Kidney glomerular epithelial cell (primary cell): ENCODE measurements around the gene PADI4.

Experiments
- DNase-seq: peaks from one replicate; lab custom pipeline; 2025; lab: John Stamatoyannopoulos, UW

Gene PADI4

GRCh38 chr1:17350083-17350482 is 42.1 kb downstream of the PADI4 start:
- no peak for DNase-seq

GRCh38 chr1:17350928-17351446 is 43.0 kb downstream of the PADI4 start:
- no peak for DNase-seq

- no peak for DNase-seq
Observed at GRCh38 chr1:17351598-17352324, 43.8 kb downstream of the PADI4 start.

- no peak for DNase-seq
Observed at GRCh38 chr1:17352419-17352909, 44.5 kb downstream of the PADI4 start.

GRCh38 chr1:17355898-17356297 is 47.9 kb downstream of the PADI4 start:
- no peak for DNase-seq

GRCh38 chr1:17356387-17357026 is 48.5 kb downstream of the PADI4 start:
- no peak for DNase-seq

GRCh38 chr1:17358557-17358956 is 50.6 kb downstream of the PADI4 start:
- DNase-seq, result no peak

- no peak for DNase-seq
Observed at GRCh38 chr1:17359031-17359430, 51.0 kb downstream of the PADI4 start.

- DNase-seq, result no peak
Observed at GRCh38 chr1:17359808-17360207, 51.8 kb downstream of the PADI4 start.

GRCh38 chr1:17360272-17360956 is 52.4 kb downstream of the PADI4 start:
- no peak for DNase-seq

- no peak for DNase-seq
Observed at GRCh38 chr1:17361687-17362086, 53.7 kb downstream of the PADI4 start.

GRCh38 chr1:17363351-17363750 is 55.4 kb downstream of the PADI4 start:
- DNase-seq, result no peak

GRCh38 chr1:17363771-17364170 is 55.8 kb downstream of the PADI4 start:
- no peak for DNase-seq

- no peak for DNase-seq
Observed at GRCh38 chr1:17365293-17365692, 57.3 kb downstream of the PADI4 start.

- no peak for DNase-seq
Observed at GRCh38 chr1:17369466-17369865, 61.5 kb downstream of the PADI4 start.

GRCh38 chr1:17370618-17371017 is 62.6 kb downstream of the PADI4 start:
- DNase-seq, result no peak

- DNase-seq, result no peak
Observed at GRCh38 chr1:17371896-17372295, 63.9 kb downstream of the PADI4 start, which contains the start of gene PADI6. PADI6 (plus strand) TSS chr1:17372196; CDS start chr1:17372246, 50 bp downstream.

- DNase-seq, result no peak
Observed at GRCh38 chr1:17372955-17373354, 65.0 kb downstream of the PADI4 start.

- no peak for DNase-seq
Observed at GRCh38 chr1:17375651-17376050, 67.7 kb downstream of the PADI4 start.

- no peak for DNase-seq
Observed at GRCh38 chr1:17377325-17377953, 69.4 kb downstream of the PADI4 start.

- DNase-seq, result no peak
Observed at GRCh38 chr1:17381161-17381560, 73.2 kb downstream of the PADI4 start.

- DNase-seq, result no peak
Observed at GRCh38 chr1:17392199-17392740, 84.3 kb downstream of the PADI4 start.
